ENCODE results near the gene ITGA2B. TPM values are rescaled to one million over a fixed set of nuclear protein-coding genes. Genes with fewer than 3 reads are reported as not detected.

ITGA2B gene
- total RNA-seq, 1 experiment from 2014 or later, result 8.3 TPM

GRCh38 chr17:44360144-44360533 lies 29.3 kb downstream of the ITGA2B start:
- Histone ChIP-seq H3K56ac (ENCODE audit: insufficient read length, low read depth, low read length) (no peak overlapping the region), H2BK5ac (ENCODE audit: insufficient read length, low read length) (no peak overlapping the region), H3K18ac (ENCODE audit: insufficient read length, low read depth, low read length) (no peak overlapping the region), H2BK20ac (ENCODE audit: low read depth, low read length, poor library complexity, severe bottlenecking) (no peak overlapping the region), H3K27ac (ENCODE audit: insufficient read length, low read depth, low read length) (no peak overlapping the region), H3K4me2 (ENCODE audit: insufficient read depth, insufficient read length, low read length) (no peak overlapping the region), H3K4ac (ENCODE audit: low read depth, low read length) (no peak overlapping the region), H2BK12ac (ENCODE audit: insufficient read length, low read depth, low read length) (no peak overlapping the region), H3K79me2 (ENCODE audit: insufficient read depth, low read length) (no peaks in the 10 kb centered on the region), H2AK5ac (ENCODE audit: insufficient read length, low read length) (no peak overlapping the region), H3K27me3 (ENCODE audit: insufficient read depth, low read length) (no peaks in the 10 kb centered on the region), H3K23ac (ENCODE audit: insufficient read length, low read depth, low read length) (no peak overlapping the region), H2AFZ (ENCODE audit: low read length) (no peak overlapping the region), H2BK15ac (ENCODE audit: low read depth, low read length) (no peak overlapping the region), H3K79me1 (ENCODE audit: insufficient read depth, low read depth, low read length, poor library complexity, severe bottlenecking) (no peaks in the 10 kb centered on the region), H3T11ph (ENCODE audit: low read length) (no peak overlapping the region), H3K14ac (ENCODE audit: insufficient read depth, low read length) (no peak overlapping the region), H4K8ac (replicated peaks; ENCODE audit: insufficient read length, low read depth, low read length) (no peak overlapping the region), H4K5ac (ENCODE audit: insufficient read length, low read depth, low read length) (no peak overlapping the region), H4K91ac (ENCODE audit: insufficient read length, low read depth, low read length) (no peak overlapping the region), H3K4me1 (ENCODE audit: insufficient read depth, low read length) (peaks cover 12% of the 10 kb centered on the region), H2BK120ac (ENCODE audit: low read depth, low read length, poor library complexity, severe bottlenecking) (no peak overlapping the region), H3K9ac (ENCODE audit: extremely low read depth, insufficient read length, low read length) (no peak overlapping the region), H3K9me3 (ENCODE audit: control insufficient read depth, low read depth, low read length) (no peaks in the 10 kb centered on the region), H4K20me1 (ENCODE audit: control insufficient read depth, insufficient read depth, insufficient read length) (no peaks in the 10 kb centered on the region), H3K23me2 (ENCODE audit: insufficient read length, low read depth, low read length, poor library complexity, severe bottlenecking) (peaks cover 13% of the 10 kb centered on the region)
- H3K27me3 Mint-ChIP-seq (ENCODE audit: low read depth), result peaks cover 13% of the 10 kb centered on the region
- no peak for TF ChIP-seq CTCF (conservative IDR thresholded peaks at IDR 0.05)
- H3K4me3 Mint-ChIP-seq, result no peak overlapping the region; a peak in 1 of 5 replicates
- peak overlapping the region in 1 of 3 experiments; percentile 34; a peak in 1 of 7 replicates for H3K27ac Mint-ChIP-seq
- peaks cover 0 to 15% (median 9%) of the 10 kb centered on the region in 3 experiments; a peak in 5 of 7 replicates for H3K36me3 Mint-ChIP-seq (ENCODE audit: insufficient read depth in 1 of 3, low read depth in 3 of 3)
- WGBS (ENCODE audit: extremely low coverage, insufficient read length, low lambda C conversion rate), result no CpG with 5 or more reads among the region's 6 CpGs
- no peaks in the 10 kb centered on the region for H3K9me3 Mint-ChIP-seq
- H3K4me1 Mint-ChIP-seq, result peaks cover 22 to 34% of the 10 kb centered on the region in 2 experiments
- DNase-seq, result no peak

Measured in H9 (cell line).